PFSK-1 (cell line): ENCODE results near the gene S100A11.

Experiments used
- FOXP2 ChIP-seq: optimal IDR thresholded peaks from 2 replicates; pipeline ENCODE3; 2011; ENCODE audit warnings: borderline replicate concordance, control low read depth, inconsistent platforms; ENCODE audit not compliant: insufficient read depth; ENCODE audit errors: extremely low read length, extremely low read depth
- POLR2AphosphoS5 ChIP-seq: IDR thresholded peaks from 2 replicates; pipeline ENCODE4 v1.6.1; 2012; ENCODE audit warnings: low read depth, mild to moderate bottlenecking, control low read depth, low read length, moderate library complexity
- REST ChIP-seq, 2 experiments: IDR thresholded peaks; 2 replicates each; pipeline versions ENCODE4 v1.6.1 to v1.8.0; 2011 to 2012; ENCODE audit warnings: low read depth in 2 of 2, low read length in 2 of 2, control low read depth in 1 of 2, inconsistent platforms in 1 of 2, mild to moderate bottlenecking in 1 of 2, moderate library complexity in 1 of 2; ENCODE audit not compliant: insufficient read depth in 1 of 2
- SIN3A ChIP-seq: IDR thresholded peaks from 2 replicates; pipeline ENCODE4 v1.6.1; 2012; ENCODE audit warnings: mild to moderate bottlenecking, low read length, moderate library complexity, borderline replicate concordance; ENCODE audit not compliant: insufficient read depth
- TAF1 ChIP-seq: IDR thresholded peaks from 2 replicates; pipeline ENCODE4 v1.6.1; 2012; ENCODE audit warnings: low read length, control low read depth, borderline replicate concordance; ENCODE audit not compliant: insufficient read depth

Gene S100A11

GRCh38 chr1:151993084-151993733, 43.6 kb downstream of the S100A11 start:
- TF ChIP-seq TAF1 (no peak; the same call in 1 of the 2 replicates), REST (IDR thresholded peaks at IDR 0.05; ENCODE audit: insufficient read depth in 1 of 2, low read depth in 2 of 2, low read length in 2 of 2) (no peak; a peak in 1 of 4 replicates), SIN3A (peak; percentile 51; the same call in 1 of the 2 replicates), FOXP2 (no peak), POLR2AphosphoS5 (no peak)

- TF ChIP-seq SIN3A = peak; percentile 98; the same call in 1 of the 2 replicates
- TF ChIP-seq REST (IDR thresholded peaks at IDR 0.05; ENCODE audit: insufficient read depth in 1 of 2, low read depth in 2 of 2, low read length in 2 of 2) = no peak
- TF ChIP-seq POLR2AphosphoS5 = no peak; the same call in 1 of the 2 replicates
- TF ChIP-seq TAF1 = no peak
- peak; percentile 40 for TF ChIP-seq FOXP2
Measured at GRCh38 chr1:151992303-151993083, 44.3 kb downstream of the S100A11 start.

- TF ChIP-seq FOXP2 = no peak
- peak; percentile 58; the same call in 1 of the 2 replicates for TF ChIP-seq SIN3A
Measured at GRCh38 chr1:151991663-151992302, 45.0 kb downstream of the S100A11 start.

- TF ChIP-seq FOXP2 (no peak), POLR2AphosphoS5 (peak; percentile 24; the same call in 1 of the 2 replicates)
Measured at GRCh38 chr1:151990856-151991198, 46.0 kb downstream of the S100A11 start.

GRCh38 chr1:151990058-151990855, 46.5 kb downstream of the S100A11 start:
- TF ChIP-seq REST (IDR thresholded peaks at IDR 0.05; ENCODE audit: insufficient read depth in 1 of 2, low read depth in 2 of 2, low read length in 2 of 2) (peak; percentile 10 to 63; a peak in 1 of 4 replicates), SIN3A (no peak)
